Fibroblast of lung (primary cell): Measurements from ENCODE around the gene CD79B. TPM values are rescaled to one million over a fixed set of nuclear protein-coding genes. Genes with fewer than 3 reads are reported as not detected.
A peak's percentile ranks its signal among the peaks of the same experiment; 100 is the strongest.

Source experiments
- DNase-seq, 2 donors: peaks; one replicate each; pipeline versions ENCODE4 v3.0.0 to v3.0.0-alpha.2; 2010; ENCODE audit warnings: low read depth in 2 of 2
- H2AFZ ChIP-seq: 2 replicates; pipeline ENCODE4 v1.5.1; 2012; ENCODE audit warnings: low read length, control low read depth, inconsistent platforms
- H3K27ac ChIP-seq: 2 replicates; pipeline ENCODE4 v1.5.1; 2011; ENCODE audit warnings: low read length, control low read depth; ENCODE audit not compliant: insufficient read depth
- H3K27me3 ChIP-seq: 2 replicates; pipeline ENCODE4 v1.5.1; 2011; ENCODE audit warnings: mild to moderate bottlenecking, low read length; ENCODE audit not compliant: control insufficient read depth, insufficient read depth
- H3K36me3 ChIP-seq: 2 replicates; pipeline ENCODE4 v1.5.1; 2011; ENCODE audit warnings: low read length; ENCODE audit not compliant: control insufficient read depth, insufficient read depth
- H3K4me1 ChIP-seq: 2 replicates; pipeline ENCODE4 v1.5.1; 2011; ENCODE audit warnings: low read length; ENCODE audit not compliant: control insufficient read depth, insufficient read depth; ENCODE audit errors: extremely low read depth
- H3K4me2 ChIP-seq: 2 replicates; pipeline ENCODE4 v1.5.1; 2011; ENCODE audit warnings: low read length, control low read depth; ENCODE audit not compliant: insufficient read depth; ENCODE audit errors: extremely low read depth
- H3K4me3 ChIP-seq, 4 experiments: fragments of 200-600 bp in 1 of 4; sonication (generic) in 1 of 4; replicated peaks in 1 of 4; 2 replicates each; pipeline ENCODE4 v1.5.1; 2011 to 2016; ENCODE audit warnings: low read length in 4 of 4, low read depth in 3 of 4, mild to moderate bottlenecking in 3 of 4, control low read depth in 2 of 4, inconsistent platforms in 1 of 4, mixed read lengths in 1 of 4; ENCODE audit not compliant: insufficient read depth in 1 of 4; ENCODE audit errors: control extremely low read depth in 1 of 4
- H3K79me2 ChIP-seq: 2 replicates; pipeline ENCODE4 v1.5.1; 2012; ENCODE audit warnings: mild to moderate bottlenecking, low read length, inconsistent platforms; ENCODE audit not compliant: control insufficient read depth, insufficient read depth
- H3K9ac ChIP-seq: 2 replicates; pipeline ENCODE4 v1.5.1; 2011; ENCODE audit warnings: mild to moderate bottlenecking, low read length, control low read depth; ENCODE audit not compliant: insufficient read depth
- H3K9me3 ChIP-seq: 2 replicates; pipeline ENCODE4 v1.5.1; 2012; ENCODE audit warnings: low read depth, low read length; ENCODE audit not compliant: control insufficient read depth, insufficient read depth
- H4K20me1 ChIP-seq: 2 replicates; pipeline ENCODE4 v1.5.1; 2011; ENCODE audit warnings: low read length; ENCODE audit not compliant: control insufficient read depth, insufficient read depth; ENCODE audit errors: extremely low read depth
- CTCF ChIP-seq, 2 donors: IDR thresholded peaks in 1 of 2; conservative IDR thresholded peaks in 1 of 2; 1 replicate in 1 of 2; 2 replicates in 1 of 2; pipeline ENCODE4 v1.5.1; 2011 to 2012; ENCODE audit warnings: low read length in 2 of 2, control low read depth in 1 of 2, inconsistent platforms in 1 of 2, low read depth in 1 of 2, mild to moderate bottlenecking in 1 of 2
- EZH2 ChIP-seq: IDR thresholded peaks from 2 replicates; pipeline ENCODE4 v1.5.1; 2012; ENCODE audit warnings: low read length, control low read depth, mild to moderate bottlenecking; ENCODE audit errors: missing control alignments
- polyA plus RNA-seq, 2 donors: library from polyadenylated mRNA; depleted of rRNA in 1 of 2; stranded (reverse) in 1 of 2; unstranded in 1 of 2; fragments of >200 nt; gene quantifications; 2 replicates each; pipeline ENCODE4 v1.2.1, GENCODE V29; 2011 to 2012; ENCODE audit warnings: missing spikeins in 1 of 2
- total RNA-seq: library from RNA; depleted of rRNA; stranded (reverse); fragments of >200 nt; gene quantifications from 2 replicates; pipeline ENCODE4 v1.2.1, GENCODE V29; 2014

CD79B gene
- total and polyA plus RNA-seq, 2 donors (not counting 1 experiment from before 2014, with no cell fraction given), result 0.17 to 0.72 TPM

- Histone ChIP-seq H3K4me1 (peaks cover 9% of the 10 kb centered on the region), H2AFZ (no peak overlapping the region), H3K4me2 (no peak overlapping the region), H3K9me3 (no peaks in the 10 kb centered on the region), H4K20me1 (no peaks in the 10 kb centered on the region), H3K27me3 (no peaks in the 10 kb centered on the region), H3K36me3 (no peaks in the 10 kb centered on the region), H3K27ac (no peak overlapping the region), H3K9ac (no peak overlapping the region), H3K79me2 (no peaks in the 10 kb centered on the region), H3K4me3 (no peak overlapping the region)
- TF ChIP-seq EZH2 (no peak), CTCF (conservative IDR thresholded peaks at IDR 0.05 in 1 of 2, IDR thresholded peaks at IDR 0.05 in 1 of 2; ENCODE audit: low read depth in 1 of 2, low read length in 2 of 2) (no peak)
- DNase-seq, result no peak
Measured at GRCh38 chr17:63975541-63976092, 43.5 kb upstream of the CD79B start.

- H3K27me3 ChIP-seq, result no peaks in the 10 kb centered on the region
- H3K79me2 ChIP-seq, result no peaks in the 10 kb centered on the region
- H3K4me3 ChIP-seq, result no peak overlapping the region
- H3K27ac ChIP-seq, result no peak overlapping the region
- TF ChIP-seq CTCF (conservative IDR thresholded peaks at IDR 0.05 in 1 of 2, IDR thresholded peaks at IDR 0.05 in 1 of 2; ENCODE audit: low read depth in 1 of 2, low read length in 2 of 2) (no peak), EZH2 (no peak)
- no peaks in the 10 kb centered on the region for H3K9me3 ChIP-seq
- no peak overlapping the region for H3K9ac ChIP-seq
- DNase-seq, result peak in 1 of 2 donors; percentile 70
- no peak overlapping the region for H2AFZ ChIP-seq
- H3K4me1 ChIP-seq, result peaks cover 9% of the 10 kb centered on the region
- no peaks in the 10 kb centered on the region for H4K20me1 ChIP-seq
- H3K36me3 ChIP-seq, result no peaks in the 10 kb centered on the region
- H3K4me2 ChIP-seq, result peak overlapping the region; percentile 71
Measured at GRCh38 chr17:63974594-63975192, 42.6 kb upstream of the CD79B start.

GRCh38 chr17:63973930-63974593 is 41.9 kb upstream of the CD79B start:
- Histone ChIP-seq H3K4me1 (peaks cover 9% of the 10 kb centered on the region), H2AFZ (no peak overlapping the region), H3K27ac (no peak overlapping the region), H3K9me3 (no peaks in the 10 kb centered on the region), H3K36me3 (no peaks in the 10 kb centered on the region), H3K9ac (no peak overlapping the region), H3K79me2 (no peaks in the 10 kb centered on the region), H3K4me2 (peak overlapping the region; percentile 71), H3K27me3 (no peaks in the 10 kb centered on the region), H4K20me1 (no peaks in the 10 kb centered on the region), H3K4me3 (no peak overlapping the region)
- TF ChIP-seq CTCF (conservative IDR thresholded peaks at IDR 0.05 in 1 of 2, IDR thresholded peaks at IDR 0.05 in 1 of 2; ENCODE audit: low read depth in 1 of 2, low read length in 2 of 2) (no peak), EZH2 (no peak)
- peak; percentile 11 to 35 for DNase-seq
